Calu3 (cell line): ENCODE data around the gene KLHDC8B. TPM values are rescaled to one million over a fixed set of nuclear protein-coding genes. Genes with fewer than 3 reads are reported as not detected.
A peak's percentile ranks its signal among the peaks of the same experiment; 100 is the strongest.
"Not testable (repeated sequence)": the region's sequence is repeated elsewhere in the genome, so short reads cannot be mapped to it uniquely, and the experiment has no call there.

Experiments used
- BruUV-seq: library from RNA; stranded (reverse); fragments of 400-500 nt; replicated peaks from 2 replicates; lab custom pipeline; 2021; lab: Mats Ljungman, UMichigan
- CTCF ChIA-PET: fragments of 300-600 bp; sonication (Branson Sonifier 250); formaldehyde crosslinking; loops from one replicate; lab custom pipeline; 2022; ENCODE audit warnings: antibody characterized with exemption; lab: Charles Lee
- DNase-seq: peaks from one replicate; pipeline ENCODE4 v3.0.0; 2022
- H3K27ac Mint-ChIP-seq: one replicate; pipeline ENCODE4 v1.8.0; 2022; ENCODE audit warnings: mixed read lengths; ENCODE audit not compliant: unreplicated experiment
- H3K27me3 Mint-ChIP-seq: one replicate; pipeline ENCODE4 v1.8.0; 2022; ENCODE audit warnings: mixed read lengths; ENCODE audit not compliant: unreplicated experiment
- H3K36me3 Mint-ChIP-seq: one replicate; pipeline ENCODE4 v1.8.0; 2022; ENCODE audit warnings: mild to moderate bottlenecking, moderate library complexity, mixed read lengths; ENCODE audit not compliant: insufficient read depth, unreplicated experiment
- H3K4me1 Mint-ChIP-seq: one replicate; pipeline ENCODE4 v1.8.0; 2022; ENCODE audit warnings: mild to moderate bottlenecking, low read depth, mixed read lengths; ENCODE audit not compliant: unreplicated experiment
- H3K4me3 Mint-ChIP-seq: one replicate; pipeline ENCODE4 v1.8.0; 2022; ENCODE audit warnings: mild to moderate bottlenecking, low read depth, moderate library complexity, mixed read lengths; ENCODE audit not compliant: unreplicated experiment
- H3K9me3 Mint-ChIP-seq: one replicate; pipeline ENCODE4 v1.8.0; 2022; ENCODE audit warnings: low read depth, mixed read lengths; ENCODE audit not compliant: unreplicated experiment
- intact Hi-C: fragments of 100-400 bp; cut with micrococcal nuclease; formaldehyde crosslinking; loops from one replicate; pipeline ENCODE4 v1.10.0; 2022; ENCODE audit not compliant: unreplicated experiment
- total RNA-seq: library from RNA; stranded (reverse); gene quantifications from 2 replicates; pipeline ENCODE4 v1.2.3, GENCODE V29; 2022
- TF ChIP-seq, protein P1 (sequence below): fragments of 200-600 bp; IDR thresholded peaks from one replicate; pipeline ENCODE4 v1.8.0; 2022; ENCODE audit warnings: antibody characterized with exemption; ENCODE audit not compliant: unreplicated experiment

KLHDC8B gene
- total RNA-seq, 1 experiment from 2014 or later: 5.4 TPM

DNA sequence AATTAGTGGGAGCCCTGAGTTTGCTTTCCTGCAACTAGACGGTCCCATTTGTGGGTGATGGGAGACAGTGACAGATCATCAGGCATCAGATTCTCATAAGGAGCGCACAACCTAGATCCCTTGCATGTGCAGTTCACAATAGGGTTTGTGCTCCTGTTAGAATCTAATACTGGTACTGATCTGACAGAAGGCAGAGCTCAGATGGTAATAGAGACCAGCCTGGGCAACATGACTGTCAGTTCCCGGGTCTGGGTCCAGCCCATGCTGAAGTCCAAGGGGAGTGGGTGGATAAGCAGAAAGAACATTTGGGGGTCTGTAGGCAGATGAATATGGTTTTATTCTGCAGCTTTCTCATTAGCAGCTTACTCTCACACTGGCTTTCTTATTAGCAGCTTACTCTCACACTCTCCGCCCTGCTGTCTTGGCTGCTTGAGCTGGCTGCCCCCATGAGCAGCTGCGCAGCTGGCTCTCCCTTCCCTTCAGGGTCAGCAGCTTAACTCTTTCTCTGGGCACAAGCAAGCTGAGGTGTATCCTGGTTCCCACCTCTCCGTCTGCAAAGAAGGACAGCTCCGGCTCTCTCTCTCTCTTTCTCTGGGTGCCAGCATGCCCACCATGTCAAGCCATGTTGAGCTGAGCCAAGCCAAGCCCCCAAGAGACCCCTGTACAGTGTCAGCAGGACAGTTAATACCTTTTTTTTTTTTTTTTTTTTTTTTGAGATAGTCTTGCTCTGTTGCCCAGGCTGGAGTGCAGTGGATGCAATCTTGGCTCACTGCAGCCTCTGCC is 46.5 kb downstream of the KLHDC8B start:
- Mint-ChIP-seq H3K27ac (peak overlapping the region; percentile 76), H3K36me3 (peaks cover 15% of the 10 kb centered on the region), H3K27me3 (no peaks in the 10 kb centered on the region), H3K4me3 (no peak overlapping the region), H3K9me3 (peaks cover 7% of the 10 kb centered on the region), H3K4me1 (peaks cover 38% of the 10 kb centered on the region)
- TF ChIP-seq, protein P1, sequence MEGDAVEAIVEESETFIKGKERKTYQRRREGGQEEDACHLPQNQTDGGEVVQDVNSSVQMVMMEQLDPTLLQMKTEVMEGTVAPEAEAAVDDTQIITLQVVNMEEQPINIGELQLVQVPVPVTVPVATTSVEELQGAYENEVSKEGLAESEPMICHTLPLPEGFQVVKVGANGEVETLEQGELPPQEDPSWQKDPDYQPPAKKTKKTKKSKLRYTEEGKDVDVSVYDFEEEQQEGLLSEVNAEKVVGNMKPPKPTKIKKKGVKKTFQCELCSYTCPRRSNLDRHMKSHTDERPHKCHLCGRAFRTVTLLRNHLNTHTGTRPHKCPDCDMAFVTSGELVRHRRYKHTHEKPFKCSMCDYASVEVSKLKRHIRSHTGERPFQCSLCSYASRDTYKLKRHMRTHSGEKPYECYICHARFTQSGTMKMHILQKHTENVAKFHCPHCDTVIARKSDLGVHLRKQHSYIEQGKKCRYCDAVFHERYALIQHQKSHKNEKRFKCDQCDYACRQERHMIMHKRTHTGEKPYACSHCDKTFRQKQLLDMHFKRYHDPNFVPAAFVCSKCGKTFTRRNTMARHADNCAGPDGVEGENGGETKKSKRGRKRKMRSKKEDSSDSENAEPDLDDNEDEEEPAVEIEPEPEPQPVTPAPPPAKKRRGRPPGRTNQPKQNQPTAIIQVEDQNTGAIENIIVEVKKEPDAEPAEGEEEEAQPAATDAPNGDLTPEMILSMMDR: no peak
- intact Hi-C loops: no loop called here
- CTCF ChIA-PET: no interaction called here
- no TSS peak for BruUV-seq
- no peak for DNase-seq

DNA sequence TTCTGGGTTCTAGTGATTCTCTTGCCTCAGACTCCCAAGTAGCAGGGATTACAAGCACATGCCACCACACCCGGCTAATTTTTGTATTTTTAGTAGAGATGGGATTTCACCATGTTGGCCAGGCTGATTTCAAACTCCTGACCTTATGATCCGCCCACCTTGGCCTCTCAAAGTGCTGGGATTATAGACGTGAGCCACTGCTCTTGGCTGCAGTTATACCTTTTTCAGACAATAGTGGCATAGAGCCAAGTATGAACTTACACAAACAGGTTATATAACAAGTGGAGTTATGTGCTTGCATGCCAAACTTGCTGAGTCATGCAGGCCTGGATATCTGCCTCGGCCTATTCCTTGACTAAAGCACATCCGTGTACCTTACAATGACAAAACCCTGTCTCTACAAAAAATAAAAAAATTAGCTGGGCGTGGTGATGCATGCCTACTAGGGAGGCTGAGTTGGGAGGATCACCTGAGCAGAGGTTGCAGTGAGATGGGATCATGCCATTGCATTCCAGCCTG is 47.1 kb downstream of the KLHDC8B start:
- intact Hi-C loops, CTCF ChIA-PET: not testable (repeated sequence)
- H3K27ac Mint-ChIP-seq: peak overlapping the region; percentile 76

DNA sequence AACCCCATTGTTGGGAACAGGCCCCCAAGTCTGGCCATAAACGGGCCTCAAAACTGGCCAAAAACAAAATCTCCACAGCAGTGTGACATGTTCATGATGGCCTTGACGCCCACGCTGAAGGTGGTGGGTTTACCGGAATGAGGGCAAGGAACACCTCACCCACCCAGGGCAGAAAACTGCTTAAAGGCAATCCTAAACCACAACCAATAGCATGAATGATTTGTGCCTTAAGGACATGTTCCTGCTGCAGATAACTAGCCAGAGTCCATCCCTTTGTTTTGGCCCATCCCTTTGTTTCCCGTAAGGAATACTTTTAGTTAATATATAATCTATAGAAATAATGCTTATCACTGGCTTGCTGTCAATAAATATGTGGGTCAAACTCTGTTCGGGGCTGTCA is 47.7 kb downstream of the KLHDC8B start:
- H3K27ac Mint-ChIP-seq: peak overlapping the region; percentile 76
- H3K36me3 Mint-ChIP-seq: peaks cover 15% of the 10 kb centered on the region
- no peak for DNase-seq
- no peak overlapping the region for H3K4me3 Mint-ChIP-seq
- peaks cover 38% of the 10 kb centered on the region for H3K4me1 Mint-ChIP-seq
- BruUV-seq: no TSS peak
- intact Hi-C loops: no loop called here
- CTCF ChIA-PET: no interaction called here
- TF ChIP-seq, protein P1: no peak
- no peaks in the 10 kb centered on the region for H3K27me3 Mint-ChIP-seq
- H3K9me3 Mint-ChIP-seq: peaks cover 3% of the 10 kb centered on the region

More for the DNA sequence above, 47.1 kb downstream of the KLHDC8B start:
- DNase-seq: peak; percentile 81
- not testable (repeated sequence) for BruUV-seq, H3K4me3 Mint-ChIP-seq, H3K27me3 Mint-ChIP-seq, H3K9me3 Mint-ChIP-seq
- Mint-ChIP-seq H3K36me3 (peaks cover 15% of the 10 kb centered on the region), H3K4me1 (peaks cover 38% of the 10 kb centered on the region)

DNA sequence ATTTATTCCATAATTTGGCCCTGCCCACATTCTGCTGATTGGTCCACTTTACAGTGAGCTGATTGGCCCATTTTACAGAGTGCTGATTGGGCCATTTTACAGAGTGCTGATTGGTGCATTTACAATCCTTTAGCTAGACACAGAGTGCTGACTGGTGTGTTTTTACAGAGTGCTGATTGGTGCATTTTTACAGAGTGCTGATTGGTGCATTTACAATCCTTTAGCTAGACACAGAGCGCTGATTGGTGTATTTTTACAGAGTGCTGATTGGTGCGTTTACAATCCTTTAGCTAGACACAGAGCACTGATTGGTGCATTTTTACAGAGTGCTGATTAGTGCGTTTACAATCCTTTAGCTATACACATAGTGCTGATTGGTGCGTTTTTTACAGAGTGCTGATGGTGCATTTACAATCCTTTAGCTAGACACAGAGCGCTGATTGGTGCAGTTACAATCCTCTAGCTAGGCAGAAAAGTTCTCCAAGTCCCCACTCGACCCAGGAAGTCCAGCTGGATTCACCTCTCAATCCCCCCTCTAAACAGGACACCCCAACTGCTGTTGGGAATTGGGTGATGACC is 49.7 kb downstream of the KLHDC8B start:
- H3K4me1 Mint-ChIP-seq: peaks cover 38% of the 10 kb centered on the region
- H3K4me3 Mint-ChIP-seq, H3K9me3 Mint-ChIP-seq, DNase-seq, H3K27me3 Mint-ChIP-seq, CTCF ChIA-PET, BruUV-seq, intact Hi-C loops: not testable (repeated sequence)
- peak overlapping the region; percentile 53 for H3K27ac Mint-ChIP-seq
- H3K36me3 Mint-ChIP-seq: peaks cover 15% of the 10 kb centered on the region

DNA sequence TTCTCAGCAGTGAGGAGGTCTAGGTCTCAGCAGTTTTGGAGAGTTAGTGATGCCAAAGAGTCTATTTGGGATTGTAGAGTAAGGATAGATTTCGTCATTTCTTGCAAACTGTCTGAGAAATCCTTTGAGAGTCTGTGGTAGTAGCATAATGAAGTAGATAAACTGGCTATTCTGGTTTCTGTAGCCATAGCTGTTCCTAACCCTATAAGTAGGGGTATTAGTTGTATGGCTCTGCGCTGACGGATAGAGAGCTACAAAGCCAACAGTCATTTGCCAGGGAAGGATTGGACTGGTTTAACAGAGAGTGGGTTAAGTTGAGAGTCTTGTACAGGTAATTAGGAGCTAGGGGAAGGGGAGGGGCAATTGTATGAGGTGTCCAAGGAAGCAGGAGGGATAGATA is 50.6 kb downstream of the KLHDC8B start:
- CTCF ChIA-PET: no interaction called here
- no peak overlapping the region for H3K4me3 Mint-ChIP-seq
- H3K27ac Mint-ChIP-seq: peak overlapping the region; percentile 53

More for the DNA sequence above, 50.6 kb downstream of the KLHDC8B start:
- Mint-ChIP-seq H3K4me1 (peaks cover 38% of the 10 kb centered on the region), H3K9me3 (no peaks in the 10 kb centered on the region), H3K27me3 (no peaks in the 10 kb centered on the region), H3K36me3 (peaks cover 15% of the 10 kb centered on the region)
- TF ChIP-seq, protein P1: no peak
- intact Hi-C loops: no loop called here
- BruUV-seq: no TSS peak
- no peak for DNase-seq

Other genes with a start within 250 kb of the KLHDC8B start
- gene P4HTM, start 181.4 kb upstream of the KLHDC8B start, total RNA-seq: 63.0 and 72.0 TPM in 2 replicates
- gene WDR6, start 164.2 kb upstream of the KLHDC8B start, total RNA-seq: 113 and 138 TPM in 2 replicates
- gene DALRD3, start 153.0 kb upstream of the KLHDC8B start, total RNA-seq: 35.1 and 40.9 TPM in 2 replicates
- gene NDUFAF3, start 149.5 kb upstream of the KLHDC8B start, total RNA-seq: 124 and 133 TPM in 2 replicates
- gene IMPDH2, start 142.2 kb upstream of the KLHDC8B start, total RNA-seq: 160 and 184 TPM in 2 replicates
- 97.8 and 107 TPM in 2 replicates for gene QRICH1, start 77.5 kb upstream of the KLHDC8B start, total RNA-seq
- 179 and 248 TPM in 2 replicates for gene QARS1, start 66.8 kb upstream of the KLHDC8B start, total RNA-seq
- gene USP19, start 50.8 kb upstream of the KLHDC8B start, total RNA-seq: 44.3 and 51.0 TPM in 2 replicates
- gene LAMB2, start 38.5 kb upstream of the KLHDC8B start, total RNA-seq: 288 and 316 TPM in 2 replicates
- gene CCDC71, start 5.3 kb upstream of the KLHDC8B start, total RNA-seq: 19.2 and 20.2 TPM in 2 replicates
- 6.7 and 8.8 TPM in 2 replicates for gene C3orf62, start 105.6 kb downstream of the KLHDC8B start, total RNA-seq
- gene USP4, start 168.5 kb downstream of the KLHDC8B start, total RNA-seq: 40.0 and 43.5 TPM in 2 replicates
- gene GPX1, start 186.8 kb downstream of the KLHDC8B start, total RNA-seq: 143 and 151 TPM in 2 replicates
- gene RHOA, start 240.4 kb downstream of the KLHDC8B start, total RNA-seq: 313 and 352 TPM in 2 replicates
- 33.6 and 35.6 TPM in 2 replicates for gene TCTA, start 240.8 kb downstream of the KLHDC8B start, total RNA-seq